Muscle of arm (tissue), 12 donors: ENCODE measurements around the gene IRAG1. TPM values are rescaled to one million over a fixed set of nuclear protein-coding genes. Genes with fewer than 3 reads are reported as not detected.

Source experiments
- DNase-seq: peaks from one replicate; pipeline ENCODE4 v3.0.0-alpha.2; 2013
- polyA plus RNA-seq, 12 donors: library from polyadenylated mRNA; unstranded; fragments of 120-200 nt; gene quantifications; one replicate each; pipeline ENCODE4 v1.2.1, GENCODE V29; 2013; ENCODE audit not compliant: insufficient read length in 12 of 12

The IRAG1 gene
- polyA plus RNA-seq, 12 donors, result 3.6 to 7.2 (median 4.7) TPM; not detected in 1

- DNase-seq, result no peak
Observed at GRCh38 chr11:10666556-10667520, 26.7 kb downstream of the IRAG1 start.

- DNase-seq, result no peak
Observed at GRCh38 chr11:10664496-10664895, 29.1 kb downstream of the IRAG1 start.

- DNase-seq, result no peak
Observed at GRCh38 chr11:10663990-10664389, 29.6 kb downstream of the IRAG1 start.

- no peak for DNase-seq
Observed at GRCh38 chr11:10663365-10663764, 30.2 kb downstream of the IRAG1 start.

GRCh38 chr11:10660323-10660722 lies 33.2 kb downstream of the IRAG1 start:
- no peak for DNase-seq

- DNase-seq, result no peak
Observed at GRCh38 chr11:10659339-10660216, 34.0 kb downstream of the IRAG1 start.

- DNase-seq, result no peak
Observed at GRCh38 chr11:10658621-10659338, 34.8 kb downstream of the IRAG1 start.

GRCh38 chr11:10657308-10658271 lies 36.0 kb downstream of the IRAG1 start:
- no peak for DNase-seq

- no peak for DNase-seq
Observed at GRCh38 chr11:10655943-10656576, 37.5 kb downstream of the IRAG1 start.

GRCh38 chr11:10655227-10655626 lies 38.3 kb downstream of the IRAG1 start:
- no peak for DNase-seq

GRCh38 chr11:10654811-10655150 lies 38.8 kb downstream of the IRAG1 start:
- DNase-seq, result no peak

- no peak for DNase-seq
Observed at GRCh38 chr11:10653946-10654810, 39.4 kb downstream of the IRAG1 start.

- no peak for DNase-seq
Observed at GRCh38 chr11:10653261-10653660, 40.3 kb downstream of the IRAG1 start.

GRCh38 chr11:10651656-10652361 lies 41.7 kb downstream of the IRAG1 start:
- no peak for DNase-seq

GRCh38 chr11:10650630-10651029 lies 42.9 kb downstream of the IRAG1 start:
- no peak for DNase-seq

GRCh38 chr11:10650166-10650565 lies 43.4 kb downstream of the IRAG1 start:
- no peak for DNase-seq

- DNase-seq, result no peak
Observed at GRCh38 chr11:10648871-10649270, 44.7 kb downstream of the IRAG1 start.

GRCh38 chr11:10646681-10647355 lies 46.7 kb downstream of the IRAG1 start:
- no peak for DNase-seq
